Articular chondrocyte of knee joint (primary cell): ENCODE results near the gene URB1. TPM values are rescaled to one million over a fixed set of nuclear protein-coding genes. Genes with fewer than 3 reads are reported as not detected.

Experiments
- small RNA-seq: library from RNA; depleted of rRNA; stranded (forward); fragments of <200 nt; gene quantifications from one replicate; pipeline ENCODE3, GENCODE V24; 2012
- total RNA-seq: library from RNA; depleted of rRNA; stranded (reverse); fragments of >200 nt; gene quantifications from 2 replicates; pipeline ENCODE4 v1.2.3, GENCODE V29; 2012

Gene URB1
- 19.7 and 24.6 TPM in 2 replicates for total RNA-seq

GRCh38 chr21:32392880-32393676, at the start of gene URB1:
Gene URB1 (minus strand): TSS chr21:32393012. CDS start chr21:32392910, 102 bp downstream.

GRCh38 chr21:32412162-32413014, 19.6 kb upstream of the URB1 start, which contains the start of gene EVA1C:
Gene EVA1C (plus strand): TSS chr21:32412706. CDS start chr21:32412854, 148 bp downstream.

GRCh38 chr21:32298658-32299081, 94.1 kb downstream of the URB1 start, which contains the start of gene MRAP:
Gene MRAP (plus strand): TSS chr21:32298855. CDS start chr21:32298972, 117 bp downstream.

GRCh38 chr21:32278518-32279376, 114.1 kb downstream of the URB1 start, which contains the start of gene MIS18A:
Gene MIS18A (minus strand): TSS chr21:32279049. CDS start chr21:32279014, 35 bp downstream.

Small RNA genes within 50 kb of the gene (small RNA-seq; reads per million reads assigned to genes)
- 129 reads per million, percentile 98 among the genes with 10 or more reads in this experiment for gene SNORA80A

Other genes with a start within 250 kb of the URB1 start
- 5.5 and 7.5 TPM in 2 replicates for gene MIS18A, start 114.0 kb downstream of the URB1 start, total RNA-seq
- gene MRAP, start 94.2 kb downstream of the URB1 start, total RNA-seq: not detected in 2 replicates
- 5.5 and 7.8 TPM in 2 replicates for gene EVA1C, start 19.7 kb upstream of the URB1 start, total RNA-seq
- 0.22 and 0.39 TPM in 2 replicates for gene TCP10L, start 192.5 kb upstream of the URB1 start, total RNA-seq
- 16.7 and 17.1 TPM in 2 replicates for gene CFAP298, start 219.4 kb upstream of the URB1 start, total RNA-seq